MM.1S (cell line): Measurements from ENCODE around the gene BRWD1.

Experiments
- DNase-seq: peaks from one replicate; pipeline ENCODE4 v3.0.0-alpha.2; 2015
- H2AFZ ChIP-seq: fragments of 300-600 bp; sonication (generic); 2 replicates; pipeline ENCODE4 v1.6.0; 2016; ENCODE audit warnings: antibody characterized with exemption, low read length
- H3F3A ChIP-seq: fragments of 300-600 bp; sonication (generic); 2 replicates; pipeline ENCODE4 v1.6.1; 2016; ENCODE audit warnings: mild to moderate bottlenecking, antibody characterized with exemption, low read length, moderate library complexity, mixed read lengths; ENCODE audit not compliant: insufficient read depth
- H3K27ac ChIP-seq: fragments of 300-600 bp; sonication (generic); 2 replicates; pipeline ENCODE4 v1.5.1; 2016; ENCODE audit warnings: mild to moderate bottlenecking, low read length
- H3K27me3 ChIP-seq: fragments of 300-600 bp; sonication (generic); replicated peaks from 2 replicates; pipeline ENCODE4 v1.6.0; 2016; ENCODE audit warnings: low read length; ENCODE audit not compliant: insufficient read depth
- H3K36me3 ChIP-seq: fragments of 300-600 bp; sonication (generic); replicated peaks from 2 replicates; pipeline ENCODE4 v1.6.1; 2016; ENCODE audit warnings: mild to moderate bottlenecking, low read length, mixed read lengths; ENCODE audit not compliant: insufficient read depth
- H3K4me1 ChIP-seq: fragments of 300-600 bp; sonication (generic); 2 replicates; pipeline ENCODE4 v1.6.1; 2016; ENCODE audit warnings: low read length, mixed read lengths
- H3K4me2 ChIP-seq: fragments of 300-600 bp; sonication (generic); 2 replicates; pipeline ENCODE4 v1.6.0; 2016; ENCODE audit warnings: low read depth, low read length
- H3K4me3 ChIP-seq: fragments of 300-600 bp; sonication (generic); 2 replicates; pipeline ENCODE4 v1.5.1; 2016; ENCODE audit warnings: low read length, mixed read lengths
- H3K79me2 ChIP-seq: fragments of 300-600 bp; sonication (generic); 2 replicates; pipeline ENCODE4 v1.6.1; 2016; ENCODE audit warnings: mixed run types, low read length, mixed read lengths
- H3K9ac ChIP-seq: fragments of 300-600 bp; sonication (generic); 2 replicates; pipeline ENCODE4 v1.6.1; 2016; ENCODE audit warnings: low read length, mixed read lengths
- H3K9me2 ChIP-seq: fragments of 300-600 bp; sonication (generic); replicated peaks from 2 replicates; pipeline ENCODE4 v1.6.1; 2016; ENCODE audit warnings: mild to moderate bottlenecking, low read length, mixed read lengths; ENCODE audit not compliant: insufficient read depth
- H3K9me3 ChIP-seq: fragments of 300-600 bp; sonication (generic); replicated peaks from 2 replicates; pipeline ENCODE4 v1.6.1; 2016; ENCODE audit warnings: mild to moderate bottlenecking, low read length, mixed read lengths; ENCODE audit not compliant: insufficient read depth
- H4K20me1 ChIP-seq: fragments of 300-600 bp; sonication (generic); 2 replicates; pipeline ENCODE4 v1.6.1; 2016; ENCODE audit warnings: mild to moderate bottlenecking, low read length, moderate library complexity, mixed read lengths; ENCODE audit not compliant: insufficient read depth
- CTCF ChIP-seq: fragments of 300-600 bp; sonication (generic); IDR thresholded peaks from 2 replicates; pipeline ENCODE4 v1.5.1; 2016; ENCODE audit warnings: antibody characterized with exemption, low read length, mixed read lengths
- EZH2 ChIP-seq: fragments of 300-600 bp; sonication (generic); optimal IDR thresholded peaks from 2 replicates; pipeline ENCODE3; 2017; ENCODE audit warnings: low read depth, mild to moderate bottlenecking, antibody characterized with exemption, low read length, mixed read lengths
- EZH2phosphoT487 ChIP-seq: fragments of 300-600 bp; sonication (generic); IDR thresholded peaks from 2 replicates; pipeline ENCODE4 v1.6.1; 2018; ENCODE audit warnings: antibody characterized with exemption, low read length

The BRWD1 gene

GRCh38 chr21:39181205-39181818 is 132.1 kb downstream of the BRWD1 start:
- no peak for TF ChIP-seq EZH2phosphoT487
- TF ChIP-seq EZH2 = no peak
- TF ChIP-seq CTCF = no peak
- H4K20me1 ChIP-seq = no peaks in the 10 kb centered on the region
- H3K9me3 ChIP-seq = no peaks in the 10 kb centered on the region
- peak overlapping the region; percentile 86 for H3K4me2 ChIP-seq
- H3K36me3 ChIP-seq = peaks cover 21% of the 10 kb centered on the region; the same call in 1 of the 2 replicates
- no peak for DNase-seq
- peaks cover 15% of the 10 kb centered on the region for H3F3A ChIP-seq
- peaks cover 19% of the 10 kb centered on the region for H3K4me1 ChIP-seq
- H2AFZ ChIP-seq = no peak overlapping the region
- H3K27me3 ChIP-seq = no peaks in the 10 kb centered on the region
- H3K79me2 ChIP-seq = peaks cover 43% of the 10 kb centered on the region
- H3K27ac ChIP-seq = no peak overlapping the region
- 0 out of 2 replicates have a peak overlapping the region, but pooled peaks have one; percentile 93 for H3K4me3 ChIP-seq
- H3K9me2 ChIP-seq = no peaks in the 10 kb centered on the region
- H3K9ac ChIP-seq = no peak overlapping the region

- H3K27me3 ChIP-seq = no peaks in the 10 kb centered on the region
- peaks cover 15% of the 10 kb centered on the region for H3F3A ChIP-seq
- no peak overlapping the region for H3K27ac ChIP-seq
- H3K9me3 ChIP-seq = no peaks in the 10 kb centered on the region
- TF ChIP-seq CTCF (peak; percentile 36), EZH2 (no peak), EZH2phosphoT487 (no peak)
- peak; percentile 40 for DNase-seq
- H3K9ac ChIP-seq = no peak overlapping the region
- no peaks in the 10 kb centered on the region for H3K9me2 ChIP-seq
- peaks cover 19% of the 10 kb centered on the region for H3K4me1 ChIP-seq
- peaks cover 43% of the 10 kb centered on the region for H3K79me2 ChIP-seq
- H2AFZ ChIP-seq = no peak overlapping the region
- no peaks in the 10 kb centered on the region for H4K20me1 ChIP-seq
- H3K4me2 ChIP-seq = no peak overlapping the region
- no peak overlapping the region for H3K4me3 ChIP-seq
- peaks cover 21% of the 10 kb centered on the region; the same call in 1 of the 2 replicates for H3K36me3 ChIP-seq
Measured at GRCh38 chr21:39180429-39181019, 132.9 kb downstream of the BRWD1 start.

GRCh38 chr21:39178421-39178820 is 135.0 kb downstream of the BRWD1 start:
- Histone ChIP-seq H3K4me1 (peaks cover 10% of the 10 kb centered on the region), H4K20me1 (no peaks in the 10 kb centered on the region), H3K4me3 (no peak overlapping the region), H3K9ac (no peak overlapping the region), H2AFZ (no peak overlapping the region), H3K9me3 (no peaks in the 10 kb centered on the region), H3K36me3 (peaks cover 33% of the 10 kb centered on the region; the same call in 1 of the 2 replicates), H3K9me2 (no peaks in the 10 kb centered on the region), H3K27ac (no peak overlapping the region), H3F3A (0 out of 2 replicates have a peak, but pooled peaks cover under 1% of the 10 kb centered on the region), H3K4me2 (no peak overlapping the region), H3K27me3 (no peaks in the 10 kb centered on the region), H3K79me2 (peaks cover 43% of the 10 kb centered on the region)
- no peak for DNase-seq
- TF ChIP-seq CTCF (no peak), EZH2 (no peak), EZH2phosphoT487 (no peak)
